ENCODE results near the gene MRPS18A.
"Not testable (repeated sequence)": the region's sequence is repeated elsewhere in the genome, so short reads cannot be mapped to it uniquely, and the experiment has no call there.

The MRPS18A gene

DNA sequence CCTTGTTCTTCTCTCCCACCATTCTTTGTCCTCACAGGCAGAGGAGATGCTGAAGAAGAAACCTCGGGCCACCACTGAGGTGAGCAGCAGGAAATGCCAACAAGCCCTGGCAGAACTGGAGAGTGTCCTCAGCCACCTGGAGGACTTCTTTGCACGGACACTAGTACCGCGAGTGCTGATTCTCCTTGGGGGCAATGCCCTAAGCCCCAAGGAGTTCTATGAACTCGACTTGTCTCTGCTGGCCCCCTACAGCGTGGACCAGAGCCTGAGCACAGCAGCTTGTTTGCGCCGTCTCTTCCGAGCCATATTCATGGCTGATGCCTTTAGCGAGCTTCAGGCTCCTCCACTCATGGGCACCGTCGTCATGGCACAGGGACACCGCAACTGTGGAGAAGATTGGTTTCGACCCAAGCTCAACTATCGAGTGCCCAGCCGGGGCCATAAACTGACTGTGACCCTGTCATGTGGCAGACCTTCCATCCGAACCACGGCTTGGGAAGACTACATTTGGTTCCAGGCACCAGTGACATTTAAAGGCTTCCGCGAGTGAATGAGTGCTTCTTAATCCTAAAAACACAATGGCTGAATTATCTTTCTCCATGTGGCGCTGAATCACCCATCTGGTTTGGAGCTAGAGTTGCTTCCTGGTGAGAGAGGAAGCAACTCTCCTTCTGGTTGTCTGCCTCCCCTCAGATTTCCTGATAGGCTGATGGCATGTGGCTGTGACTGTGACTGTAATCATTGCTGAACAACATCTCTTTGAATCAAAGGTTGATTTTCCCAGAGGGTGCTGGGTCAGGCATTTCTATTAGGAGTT, 47.4 kb downstream of the MRPS18A start:
- no peak for DNase-seq (ENCODE audit: low read depth in 3 of 3, low spot score in 1 of 3)

DNA sequence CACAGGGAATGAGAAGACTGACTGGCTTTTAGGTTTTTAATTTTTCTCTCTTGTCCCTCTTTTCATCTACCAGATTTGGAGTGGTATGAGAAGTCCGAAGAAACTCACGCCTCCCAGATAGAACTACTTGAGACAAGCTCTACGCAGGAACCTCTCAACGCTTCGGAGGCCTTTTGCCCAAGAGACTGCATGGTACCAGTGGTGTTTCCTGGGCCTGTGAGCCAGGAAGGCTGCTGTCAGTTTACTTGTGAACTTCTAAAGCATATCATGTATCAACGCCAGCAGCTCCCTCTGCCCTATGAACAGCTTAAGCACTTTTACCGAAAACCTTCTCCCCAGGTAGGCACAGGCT, 51.3 kb downstream of the MRPS18A start:
- DNase-seq (ENCODE audit: low read depth in 3 of 3, low spot score in 1 of 3): no peak

DNA sequence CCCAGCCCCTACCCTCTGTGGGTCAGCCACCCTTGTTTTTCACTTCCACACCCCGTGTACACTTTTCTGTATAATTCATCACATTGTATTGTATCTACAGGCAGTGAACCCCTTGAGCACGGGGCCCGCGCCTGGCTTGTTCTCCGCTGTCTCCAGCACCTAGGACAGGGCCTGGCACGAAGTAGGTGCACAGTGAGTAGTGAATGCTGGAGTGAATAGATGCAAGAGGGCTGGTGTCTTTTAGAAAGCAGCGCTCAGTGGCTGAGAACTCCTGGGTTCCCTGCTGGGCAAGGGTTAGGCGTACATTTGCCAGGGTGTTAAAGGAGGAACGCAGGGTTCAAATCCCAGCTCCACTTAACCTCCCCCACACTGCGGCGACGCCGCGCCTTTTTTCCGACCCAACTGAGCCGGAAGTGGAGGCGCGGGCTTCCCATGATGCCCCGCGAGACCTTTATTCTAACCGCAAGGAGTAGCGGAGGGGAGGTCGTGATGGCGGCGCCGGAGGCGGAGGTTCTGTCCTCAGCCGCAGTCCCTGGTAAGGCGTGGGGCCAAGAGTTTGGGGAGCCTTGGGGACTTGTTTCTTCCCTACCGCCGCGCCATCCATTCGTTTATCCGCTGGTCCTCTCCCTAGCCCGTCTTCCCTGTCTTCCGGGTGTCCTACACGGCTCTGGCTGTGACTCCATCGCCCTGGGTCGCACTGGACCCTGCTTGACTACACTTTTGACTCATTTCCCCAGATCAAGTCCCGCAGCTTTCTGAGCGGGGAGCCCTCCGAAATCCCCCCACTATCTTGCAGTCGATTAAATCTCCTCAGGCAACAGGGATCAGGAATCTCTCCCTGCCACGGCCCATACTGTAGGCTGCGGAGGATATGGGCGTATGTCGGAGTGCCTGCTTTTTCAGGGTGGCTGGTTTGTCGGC, 51.9 kb downstream of the MRPS18A start, which contains the start of gene MAD2L1BP:
Gene MAD2L1BP, plus strand, starts transcription at position 454 of the 921 bp plus-strand sequence. Its CDS starts 36 bp downstream, at position 490.
- peak; percentile 46 to 73 (median 67) for DNase-seq (ENCODE audit: low read depth in 3 of 3, low spot score in 1 of 3)

DNA sequence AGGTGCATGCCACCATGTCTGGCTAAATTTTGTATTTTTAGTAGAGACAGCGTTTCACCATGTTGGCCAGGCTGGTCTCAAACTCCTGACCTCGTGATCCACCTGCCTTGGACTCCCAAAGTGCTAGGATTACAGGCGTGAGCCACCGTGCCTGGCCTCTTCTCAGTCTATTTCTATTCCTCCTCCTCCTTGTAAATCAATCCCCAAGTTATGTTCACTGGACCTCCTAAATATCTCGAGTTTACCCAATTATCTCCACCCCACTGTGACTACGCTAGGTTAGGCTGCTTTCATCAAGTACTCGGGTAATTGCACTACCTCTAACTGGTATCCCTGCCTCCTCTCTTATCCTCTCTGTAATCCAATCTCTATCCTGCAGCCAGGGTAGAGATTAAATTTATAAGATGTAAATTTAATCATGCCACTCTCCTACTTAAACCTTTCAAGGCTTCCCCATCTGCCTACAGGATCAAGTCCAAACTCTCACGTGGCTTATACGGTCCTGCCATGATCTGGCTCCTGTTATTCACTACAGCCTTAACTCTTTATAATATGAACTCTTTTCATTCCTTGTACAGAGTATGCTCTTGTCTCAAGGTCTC, 52.8 kb downstream of the MRPS18A start:
- no peak for DNase-seq (ENCODE audit: low read depth in 3 of 3, low spot score in 1 of 3)

DNA sequence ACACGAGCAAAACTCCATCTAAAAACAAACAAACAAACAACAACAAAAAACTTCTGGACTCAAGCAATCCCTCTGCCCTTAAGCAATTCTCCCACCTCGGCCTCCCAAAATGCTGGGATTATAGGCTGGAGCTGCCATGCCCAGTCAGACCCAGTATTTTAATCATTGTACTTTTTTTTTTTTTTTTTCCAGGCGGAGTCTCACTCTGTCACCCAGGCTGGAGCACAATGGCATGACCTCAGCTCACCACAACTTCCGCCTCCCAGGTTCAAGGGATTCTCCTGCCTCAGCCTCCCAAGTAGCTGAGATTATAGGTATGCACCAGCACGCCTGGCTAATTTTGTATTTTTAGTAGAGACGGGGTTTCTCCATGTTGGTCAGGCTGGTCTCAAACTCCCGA, 54.6 kb downstream of the MRPS18A start:
- not testable (repeated sequence) for DNase-seq (ENCODE audit: low read depth in 3 of 3, low spot score in 1 of 3)

DNA sequence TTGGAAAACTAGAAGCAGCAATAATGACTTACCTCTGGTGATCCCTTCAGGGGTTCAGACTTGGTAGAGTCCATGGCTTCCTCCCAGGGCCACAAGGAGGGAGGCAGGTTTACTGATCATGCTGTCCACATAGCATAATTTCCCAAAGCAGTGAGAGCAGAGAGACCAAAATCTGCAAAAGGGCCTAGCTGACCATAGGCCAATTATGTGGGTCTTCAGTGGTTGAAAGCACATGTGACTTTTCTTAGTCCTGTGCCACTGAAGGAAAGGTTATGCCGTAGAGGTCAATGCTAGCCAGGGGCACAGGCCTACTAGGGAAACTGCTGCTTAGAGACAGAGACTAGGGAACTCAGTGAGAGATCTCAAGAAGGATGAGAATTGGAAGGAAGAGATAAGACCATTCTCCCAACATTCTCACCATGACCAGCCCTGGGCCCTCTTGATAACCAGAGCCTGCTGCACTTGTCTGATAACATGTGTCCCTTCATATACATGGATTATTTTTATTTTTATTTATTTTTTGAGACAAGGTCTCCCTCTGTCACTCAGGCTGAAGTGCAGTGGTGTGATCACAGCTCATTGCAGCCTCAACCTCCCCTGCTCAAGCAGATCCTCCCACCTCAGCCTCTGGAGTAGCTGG, 56.5 kb downstream of the MRPS18A start:
- DNase-seq (ENCODE audit: low read depth in 3 of 3, low spot score in 1 of 3): no peak

DNA sequence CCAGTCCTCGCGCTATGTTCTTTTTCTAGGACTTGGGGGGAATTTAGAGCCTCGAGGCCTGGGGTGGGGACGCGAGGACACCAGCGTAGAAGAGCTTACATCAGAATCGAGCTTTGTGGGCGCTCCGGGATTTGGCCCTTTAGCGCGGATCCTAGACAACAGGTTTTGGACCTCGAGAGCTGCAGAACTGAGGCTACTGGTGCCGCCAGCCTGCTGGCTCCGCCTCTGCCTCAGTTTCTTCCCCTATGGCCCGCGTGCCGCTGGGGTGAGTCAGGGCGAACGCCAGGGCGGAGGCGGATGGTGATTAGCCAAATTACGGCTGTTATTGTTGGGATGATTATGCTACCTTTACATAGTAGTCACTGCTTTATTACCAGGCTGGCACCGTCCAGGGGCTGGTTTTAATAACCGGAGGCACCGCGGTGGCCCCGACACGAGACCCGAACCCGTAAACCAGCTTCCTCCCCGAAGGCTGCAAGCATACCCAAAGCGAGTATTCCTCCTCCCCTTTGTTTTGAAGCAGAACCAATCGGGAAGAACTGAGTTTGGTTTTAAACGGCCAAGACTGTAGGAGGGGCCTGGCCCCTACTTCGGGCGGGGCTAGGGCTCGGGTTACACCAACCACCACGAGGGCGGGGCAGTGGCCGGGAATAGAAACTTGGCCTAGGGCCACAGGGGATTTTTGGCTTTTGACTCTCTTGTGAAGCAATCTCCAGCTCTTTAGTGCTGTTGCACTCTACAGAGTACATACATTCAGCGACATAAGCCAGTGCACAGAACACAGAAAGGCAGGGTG, 57.9 kb downstream of the MRPS18A start:
- peak; percentile 69 to 77 (median 69) for DNase-seq (ENCODE audit: low read depth in 3 of 3, low spot score in 1 of 3)

DNA sequence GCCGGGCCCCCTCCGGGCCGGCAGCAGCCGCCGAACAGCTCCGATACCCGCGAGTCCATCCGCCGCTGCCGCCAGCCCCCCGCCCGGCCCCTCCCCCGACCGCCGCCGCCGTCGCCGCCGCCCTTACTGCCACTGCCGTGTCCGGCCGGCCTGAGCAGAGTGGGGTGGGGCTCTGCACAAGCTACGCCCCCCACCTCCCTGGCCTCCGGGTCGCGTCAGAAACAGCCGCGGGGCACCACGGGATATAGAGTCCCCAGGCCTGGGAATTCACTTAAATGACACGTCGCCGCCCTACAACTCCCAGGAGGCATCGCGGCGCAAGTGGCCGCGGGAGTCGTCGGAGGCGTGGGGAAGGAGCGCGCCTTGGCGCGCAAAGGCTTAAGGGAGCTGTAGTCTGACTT, 58.5 kb downstream of the MRPS18A start, which contains the start of gene GTPBP2:
Gene GTPBP2, minus strand, starts transcription at position 161 of the 401 bp plus-strand sequence. Its CDS starts 102 bp downstream, at position 59.
- DNase-seq (ENCODE audit: low read depth in 3 of 3, low spot score in 1 of 3): peak; percentile 87 to 90 (median 87)

DNA sequence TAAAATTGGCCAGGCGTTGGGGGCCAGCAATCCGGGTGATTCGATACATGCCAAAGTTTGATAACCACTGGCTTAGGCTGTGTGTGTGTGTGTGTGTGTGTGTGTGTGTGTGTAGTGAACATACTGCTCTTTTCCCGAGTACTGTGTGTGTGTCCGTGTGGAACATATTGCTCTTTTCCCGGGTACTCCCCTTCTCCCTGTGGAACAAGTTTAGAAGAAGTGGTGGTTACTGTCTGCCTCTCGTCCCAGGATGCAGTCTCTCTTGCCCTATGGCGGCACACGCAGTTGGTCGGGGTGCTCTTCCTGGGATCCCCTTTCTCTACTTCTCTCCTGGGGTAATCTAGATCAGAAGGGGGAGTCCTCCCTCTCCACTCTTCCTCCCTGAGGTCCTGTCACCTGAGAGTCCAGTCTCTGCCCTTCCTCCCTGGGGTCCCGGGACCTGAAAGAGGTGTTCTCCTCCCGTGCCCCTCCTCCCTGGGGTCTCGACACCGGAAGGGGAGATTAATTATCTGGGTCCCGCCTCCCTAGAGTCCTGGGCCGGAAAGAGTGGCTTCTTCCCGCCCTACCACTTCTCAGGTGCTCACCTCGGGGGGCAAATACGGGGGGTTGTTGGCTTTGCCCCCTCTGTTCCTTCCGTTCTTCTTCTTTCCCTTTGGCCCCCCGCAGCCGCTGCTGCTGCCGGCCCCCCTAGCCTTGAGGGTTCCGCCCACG, 59.0 kb downstream of the MRPS18A start:
- peak in 2 of 3 donors; percentile 19 to 30 for DNase-seq (ENCODE audit: low read depth in 3 of 3, low spot score in 1 of 3)

DNA sequence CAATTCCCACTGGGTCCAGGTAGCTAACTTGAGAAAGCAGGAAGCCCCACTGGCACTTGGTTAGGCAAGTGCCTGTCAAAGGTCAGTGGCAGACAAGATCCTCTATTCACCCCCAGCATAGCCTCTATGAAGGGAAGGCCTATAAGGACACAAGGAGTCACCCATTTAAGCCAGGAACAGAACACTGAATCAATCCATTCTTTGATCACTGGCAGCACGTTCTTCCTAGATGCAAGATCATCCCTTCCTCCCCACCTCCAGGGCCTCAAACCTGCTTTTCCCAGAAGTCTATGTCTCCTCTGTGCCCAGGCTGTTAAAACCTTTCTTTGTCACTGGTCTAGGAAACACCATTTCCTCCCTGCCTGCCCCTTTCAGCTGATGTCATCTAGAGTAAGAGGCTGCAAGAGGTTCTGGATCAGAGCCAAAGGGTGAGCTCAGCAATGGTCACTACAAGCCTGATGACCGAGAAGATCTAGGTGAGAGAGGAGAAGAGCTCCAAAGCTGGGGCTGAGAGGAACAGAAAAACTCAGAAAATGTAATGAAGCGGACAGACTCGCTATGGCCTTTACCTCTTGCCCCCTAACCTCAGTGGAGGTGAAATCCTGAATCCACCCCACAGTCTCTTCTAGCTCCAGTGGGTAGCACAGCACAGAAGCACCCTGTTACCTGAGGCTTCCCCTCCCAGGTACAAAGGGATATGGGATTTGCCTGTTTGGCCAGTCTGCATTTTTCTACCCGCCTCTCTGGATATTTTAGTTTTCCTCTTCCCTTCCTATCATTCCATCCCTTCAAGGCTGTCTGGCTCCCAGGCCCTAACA, 60.4 kb downstream of the MRPS18A start:
- DNase-seq (ENCODE audit: low read depth in 3 of 3, low spot score in 1 of 3): no peak

DNA sequence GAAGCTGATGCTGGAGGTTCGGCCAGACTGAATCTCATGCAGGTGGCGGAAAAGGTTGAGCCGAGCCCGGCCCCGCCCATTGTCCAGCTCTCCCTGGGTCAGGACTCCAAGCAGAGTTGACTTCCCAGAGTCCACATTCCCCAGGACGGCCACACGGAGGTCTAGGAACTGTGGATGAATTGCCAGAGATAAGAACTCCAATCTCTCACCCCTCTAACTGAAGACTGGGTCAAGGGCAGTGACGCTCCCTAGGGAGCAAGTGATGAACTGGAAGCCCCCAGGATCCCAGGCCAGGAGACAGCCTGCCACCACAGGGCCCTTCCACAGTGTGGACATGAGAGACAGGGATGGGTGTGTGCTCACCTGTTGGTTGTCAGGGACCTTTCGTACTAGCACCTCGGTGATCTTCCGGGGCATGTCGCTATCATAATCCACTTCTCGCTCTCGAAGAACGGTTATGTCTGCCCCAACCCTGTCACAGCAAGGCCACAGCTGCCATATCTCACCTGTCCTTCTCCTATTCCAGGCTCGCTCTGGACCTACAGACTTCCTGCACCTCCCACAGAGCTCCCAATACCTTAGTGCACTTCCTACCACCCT, 62.1 kb downstream of the MRPS18A start:
- no peak for DNase-seq (ENCODE audit: low read depth in 3 of 3, low spot score in 1 of 3)

DNA sequence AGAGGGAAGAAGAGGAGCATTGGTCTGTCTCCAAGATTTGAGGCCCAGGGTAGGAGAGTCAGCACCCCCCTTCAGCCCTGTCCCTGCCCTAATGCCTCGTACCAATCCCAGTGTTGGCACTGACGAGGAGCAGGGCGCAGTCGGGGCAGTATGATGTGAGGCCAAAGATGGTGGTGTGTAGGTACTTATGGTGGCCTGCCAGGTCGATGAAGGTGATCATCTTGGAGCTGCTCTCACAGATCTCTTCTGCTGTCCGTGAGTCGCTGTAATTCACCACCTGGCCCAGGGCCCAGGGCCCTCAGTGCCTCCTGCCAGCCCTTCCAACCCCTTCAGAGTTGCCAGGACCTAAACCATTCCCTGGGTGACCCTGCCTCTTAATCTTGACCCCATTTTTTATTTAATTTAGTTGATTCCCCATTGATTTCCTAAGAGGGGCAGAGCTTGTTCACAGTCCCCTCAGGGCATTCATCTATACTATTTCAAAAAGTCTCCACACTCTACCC, 62.8 kb downstream of the MRPS18A start:
- no peak for DNase-seq (ENCODE audit: low read depth in 3 of 3, low spot score in 1 of 3)

DNA sequence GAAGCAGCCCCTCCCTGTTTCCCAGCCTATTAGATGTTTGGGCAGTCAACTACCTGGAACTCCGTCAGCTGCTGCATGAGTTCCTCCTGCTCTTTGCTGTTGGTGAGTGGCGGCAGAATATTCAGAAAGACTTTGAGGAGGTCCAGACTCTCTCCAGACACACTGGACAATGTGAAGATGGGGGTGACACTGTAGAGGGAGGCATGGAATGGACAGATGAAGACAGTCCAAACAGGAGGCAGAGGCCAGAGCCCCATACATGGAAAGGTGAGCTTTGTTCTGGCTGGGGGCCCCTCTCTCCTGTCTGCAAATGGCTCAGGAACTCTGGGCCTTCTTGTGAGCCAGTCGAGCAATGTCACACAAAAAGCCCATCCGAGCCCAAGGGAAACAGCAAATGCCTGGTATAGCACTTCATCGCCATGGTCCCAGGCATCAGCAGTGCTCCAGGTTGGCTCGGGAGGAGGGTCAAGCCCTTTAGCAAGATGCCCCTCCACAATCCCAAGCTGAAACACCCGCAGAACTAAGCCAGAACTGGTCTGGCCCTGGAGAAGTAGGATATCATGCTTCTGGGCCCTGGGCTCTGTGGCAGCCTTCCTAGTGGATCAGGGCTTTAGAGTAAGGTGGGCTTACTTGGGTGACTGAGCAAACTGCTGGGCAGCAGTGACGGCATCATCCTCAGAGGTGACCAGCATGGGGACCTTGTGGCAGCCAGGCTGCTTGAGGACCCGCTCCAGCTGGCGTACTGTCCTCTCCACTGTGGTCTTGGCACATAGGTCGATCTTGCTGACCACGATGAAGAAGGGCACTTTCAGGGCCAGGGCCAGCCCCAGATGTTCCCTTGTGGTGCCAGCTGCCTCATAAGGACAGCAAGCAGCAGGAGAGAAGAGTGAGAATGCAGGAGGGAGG, 63.5 kb downstream of the MRPS18A start:
- DNase-seq (ENCODE audit: low read depth in 3 of 3, low spot score in 1 of 3): no peak

DNA sequence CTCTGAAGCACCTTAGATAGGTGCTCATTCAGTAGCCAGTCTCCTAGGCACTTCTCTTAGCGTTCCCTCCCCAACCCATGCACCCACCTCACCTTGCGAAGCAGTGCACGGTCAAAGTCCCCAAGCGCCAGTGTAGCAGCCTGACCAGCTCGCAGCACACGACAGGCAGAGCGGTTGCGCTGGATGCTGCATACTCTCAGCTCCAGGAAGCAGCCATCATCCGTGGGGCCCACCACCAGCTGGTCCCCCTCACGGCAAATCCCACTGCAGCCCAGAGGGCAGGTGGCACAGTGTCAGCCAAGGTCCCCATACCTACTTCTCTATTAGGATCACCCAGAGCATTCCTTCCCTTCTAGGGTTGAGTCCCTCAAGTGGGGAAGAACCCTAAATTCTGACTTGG, 65.0 kb downstream of the MRPS18A start:
- DNase-seq (ENCODE audit: low read depth in 3 of 3, low spot score in 1 of 3): no peak

DNA sequence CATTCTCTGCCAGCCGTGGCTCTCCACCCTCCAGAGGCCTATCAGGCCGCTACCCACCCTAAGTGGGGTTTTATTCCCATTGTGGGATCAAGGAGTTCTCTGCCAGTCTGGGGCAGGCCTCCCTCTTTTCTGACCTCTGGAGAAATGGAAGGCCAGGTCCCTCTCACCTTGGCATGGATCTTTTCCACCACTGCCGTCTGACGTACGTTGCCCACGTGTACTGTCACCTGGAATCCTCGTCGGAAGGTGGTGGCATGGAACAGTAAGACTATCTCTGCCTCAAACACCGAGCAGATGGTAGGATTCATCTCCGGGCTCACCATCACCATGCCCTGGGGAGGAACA, 65.8 kb downstream of the MRPS18A start:
- DNase-seq (ENCODE audit: low read depth in 3 of 3, low spot score in 1 of 3): no peak

All from stimulated activated CD4-positive, alpha-beta T cell treated with anti-CD3 and anti-CD28 coated beads, TNF-alpha, amount 100 ng/mL, for 1 hour (primary cell).